ENCODE results near the gene HMGN5.

Gene HMGN5, protein sequence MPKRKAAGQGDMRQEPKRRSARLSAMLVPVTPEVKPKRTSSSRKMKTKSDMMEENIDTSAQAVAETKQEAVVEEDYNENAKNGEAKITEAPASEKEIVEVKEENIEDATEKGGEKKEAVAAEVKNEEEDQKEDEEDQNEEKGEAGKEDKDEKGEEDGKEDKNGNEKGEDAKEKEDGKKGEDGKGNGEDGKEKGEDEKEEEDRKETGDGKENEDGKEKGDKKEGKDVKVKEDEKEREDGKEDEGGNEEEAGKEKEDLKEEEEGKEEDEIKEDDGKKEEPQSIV

DNA sequence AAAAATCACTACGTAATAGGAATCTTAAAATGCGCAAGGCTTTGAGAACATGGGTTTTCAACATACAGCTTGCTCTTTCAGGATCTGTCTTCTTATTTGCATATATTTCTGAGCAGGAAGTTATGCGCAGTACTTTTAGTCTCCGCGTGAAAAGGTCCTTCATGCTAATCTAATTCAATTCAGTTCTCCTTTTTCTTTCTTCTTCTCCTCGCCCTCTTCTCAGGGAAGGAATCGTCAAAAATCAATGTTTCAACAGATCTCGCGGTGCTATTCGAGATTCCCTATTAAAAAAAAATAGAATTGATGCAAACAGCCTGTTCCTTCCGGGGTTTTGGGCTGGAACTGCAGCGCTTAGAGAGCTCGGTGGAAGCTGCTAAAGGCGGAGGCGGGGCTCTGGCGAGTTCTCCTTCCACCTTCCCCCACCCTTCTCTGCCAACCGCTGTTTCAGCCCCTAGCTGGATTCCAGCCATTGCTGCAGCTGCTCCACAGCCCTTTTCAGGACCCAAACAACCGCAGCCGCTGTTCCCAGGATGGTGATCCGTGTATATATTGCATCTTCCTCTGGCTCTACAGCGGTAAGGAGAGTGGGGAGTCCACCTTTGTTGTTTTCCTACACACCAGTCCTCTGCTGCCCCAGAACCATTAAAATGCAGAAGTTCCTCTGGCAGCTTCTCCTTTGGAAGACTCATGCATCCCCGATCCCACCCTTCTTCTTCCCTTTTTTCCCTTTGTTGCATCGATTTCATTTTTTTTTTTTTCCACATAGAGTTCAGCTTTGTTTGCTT lies at the start of gene HMGN5, which contains the start of gene SH3BGRL:
HMGN5 (minus strand) TSS at position 243 of the 785 bp plus-strand sequence. CDS start 80,364 bp downstream, outside the sequence.
SH3BGRL (plus strand) TSS at position 432 of the 785 bp plus-strand sequence; CDS start at position 531, 99 bp downstream.
- DNase-seq (ENCODE audit: low read depth), result peak; percentile 13

DNA sequence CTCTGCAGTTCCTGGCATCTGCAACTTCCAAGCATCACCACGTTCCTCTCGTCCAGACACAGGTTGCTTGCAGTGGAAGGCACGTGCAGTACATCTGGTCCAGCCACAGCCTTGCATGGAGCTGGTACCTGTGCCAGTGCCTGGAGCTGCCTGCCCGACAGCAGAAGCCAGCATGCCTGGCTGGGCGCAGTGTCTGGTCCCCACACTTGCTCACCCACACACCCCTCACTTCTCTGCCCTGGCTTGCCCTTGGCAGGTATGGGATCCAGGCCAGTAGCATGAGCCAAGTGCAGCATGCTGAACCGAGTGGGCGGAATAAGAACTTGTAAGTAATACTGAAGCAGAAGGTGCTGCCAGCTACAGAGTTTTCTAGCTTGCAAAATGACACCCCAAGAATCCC lies 40.0 kb upstream of the HMGN5 start:
- DNase-seq (ENCODE audit: low read depth), result no peak

DNA sequence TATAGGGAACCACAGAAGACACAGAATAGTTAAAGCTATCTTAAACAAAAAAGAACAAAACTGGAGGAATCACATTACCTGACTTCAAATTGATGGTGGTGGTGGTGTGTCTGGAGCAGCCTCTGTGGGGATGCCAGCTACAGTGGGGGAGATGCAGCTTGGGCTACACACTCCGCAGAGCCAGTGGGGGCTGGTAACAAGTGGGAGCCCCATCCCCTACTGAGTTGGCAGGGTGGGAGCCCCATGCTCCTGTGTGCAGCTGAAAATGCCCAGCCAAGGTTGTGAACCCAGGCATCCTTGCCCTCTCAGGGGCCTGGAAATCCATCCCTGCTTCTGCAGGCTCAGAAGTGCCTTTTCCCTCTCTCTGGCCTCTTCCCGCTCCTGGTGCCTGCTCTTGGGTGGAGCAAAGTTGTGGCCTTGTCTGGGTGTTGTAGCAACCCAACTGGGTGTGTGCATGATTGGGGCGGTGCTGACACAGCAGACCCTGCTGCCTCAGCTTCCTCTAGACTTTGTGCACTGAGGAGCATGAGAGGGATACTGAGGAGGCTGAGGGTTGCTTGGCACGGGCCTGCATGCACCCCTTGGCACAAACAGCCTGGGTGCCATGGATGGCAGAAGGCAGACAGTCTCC lies 39.1 kb upstream of the HMGN5 start:
- no peak for DNase-seq (ENCODE audit: low read depth)

DNA sequence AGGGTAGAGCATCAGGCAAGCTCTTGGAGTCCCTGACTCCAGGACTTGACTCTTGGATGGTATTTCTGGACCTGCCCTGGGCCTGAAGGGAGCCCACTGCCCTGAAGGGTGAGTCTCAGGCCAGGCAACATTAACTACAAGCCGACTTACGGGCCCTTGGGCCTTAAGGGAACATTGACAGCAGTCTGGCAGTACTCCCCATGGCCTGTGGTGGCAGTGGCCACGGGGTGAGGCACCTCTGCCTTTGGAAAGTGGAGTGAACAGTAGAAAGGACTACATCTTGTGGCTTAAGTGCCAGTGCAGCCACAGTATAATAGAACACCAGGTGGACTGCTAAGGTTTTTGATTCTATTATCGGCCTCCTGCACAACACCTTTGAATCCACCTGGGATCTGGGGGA lies 36.5 kb upstream of the HMGN5 start:
- no peak for DNase-seq (ENCODE audit: low read depth)

DNA sequence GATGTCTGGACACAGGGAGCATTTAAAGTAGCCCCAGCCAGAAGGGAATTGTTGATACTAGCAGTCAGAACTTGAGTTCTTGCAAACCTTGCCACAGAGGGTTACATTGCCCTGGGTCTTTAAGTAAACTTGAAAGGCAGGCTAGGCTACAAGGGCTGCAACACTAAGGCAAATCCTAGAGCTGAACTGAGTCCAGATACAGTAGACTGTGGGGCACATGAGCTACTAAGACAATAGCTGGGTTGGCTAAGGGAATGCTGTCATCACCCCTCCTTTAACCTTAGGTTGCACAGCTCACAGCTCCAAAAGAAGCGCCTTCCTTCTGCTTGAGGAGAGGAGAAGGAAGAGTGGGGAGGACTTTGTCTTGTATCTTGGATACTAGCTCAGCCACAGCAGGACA lies 35.8 kb upstream of the HMGN5 start:
- no peak for DNase-seq (ENCODE audit: low read depth)

DNA sequence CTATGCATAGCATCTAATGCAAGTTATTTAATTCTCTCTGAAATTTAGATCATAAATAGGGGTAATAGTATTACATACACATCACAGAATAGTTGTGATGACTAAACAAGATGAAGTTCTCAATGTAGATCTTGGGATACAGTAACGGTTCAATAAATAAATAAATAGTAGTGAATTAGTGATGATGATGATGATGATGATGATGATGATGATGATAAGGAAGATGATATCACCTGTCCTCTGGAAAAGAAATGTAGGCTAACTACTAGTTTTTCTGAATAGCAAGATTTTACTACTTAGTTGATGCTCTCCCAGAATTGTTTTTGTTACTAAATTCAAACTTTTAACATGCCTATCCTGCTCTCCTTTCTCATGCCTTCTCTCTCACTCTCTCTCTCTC lies 30.5 kb upstream of the HMGN5 start:
- DNase-seq (ENCODE audit: low read depth), result no peak

DNA sequence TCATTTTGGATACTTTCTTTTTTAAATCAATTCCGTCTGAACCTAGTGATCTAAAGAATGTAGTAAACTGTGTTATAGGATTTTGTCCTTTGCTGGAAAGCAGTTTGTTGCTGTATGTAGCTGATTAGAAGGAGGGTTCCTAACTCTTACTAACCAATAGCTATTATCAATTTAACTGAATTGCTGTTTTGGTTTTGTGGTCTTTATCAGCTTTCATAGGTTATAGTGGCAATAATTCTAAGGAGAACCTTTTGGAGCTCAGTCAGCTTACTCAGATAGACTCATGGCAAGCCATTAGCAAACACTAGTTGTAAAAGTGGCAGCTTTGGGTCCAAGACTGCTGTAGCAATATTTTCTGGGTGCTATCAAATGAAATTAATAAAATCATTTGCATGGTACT lies 29.8 kb upstream of the HMGN5 start:
- DNase-seq (ENCODE audit: low read depth), result no peak

DNA sequence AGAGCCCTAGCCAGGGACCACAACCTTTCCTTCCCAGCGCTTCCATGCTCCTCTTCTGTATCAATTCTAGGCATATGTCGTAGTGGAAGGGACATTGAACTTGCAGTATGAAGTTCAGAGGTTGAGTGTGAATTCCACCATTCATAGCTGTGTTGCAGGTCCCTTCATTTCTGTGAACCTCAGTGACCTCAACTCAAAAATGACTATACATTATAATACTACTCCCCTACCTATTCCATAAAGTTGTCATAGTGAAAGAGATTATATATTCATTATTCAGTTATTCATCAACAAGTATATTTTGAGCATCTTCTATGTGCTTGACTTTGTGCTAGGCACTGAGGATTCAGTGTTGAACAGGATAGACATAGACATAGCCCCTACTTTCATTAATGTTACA lies 28.2 kb upstream of the HMGN5 start:
- DNase-seq (ENCODE audit: low read depth), result no peak

DNA sequence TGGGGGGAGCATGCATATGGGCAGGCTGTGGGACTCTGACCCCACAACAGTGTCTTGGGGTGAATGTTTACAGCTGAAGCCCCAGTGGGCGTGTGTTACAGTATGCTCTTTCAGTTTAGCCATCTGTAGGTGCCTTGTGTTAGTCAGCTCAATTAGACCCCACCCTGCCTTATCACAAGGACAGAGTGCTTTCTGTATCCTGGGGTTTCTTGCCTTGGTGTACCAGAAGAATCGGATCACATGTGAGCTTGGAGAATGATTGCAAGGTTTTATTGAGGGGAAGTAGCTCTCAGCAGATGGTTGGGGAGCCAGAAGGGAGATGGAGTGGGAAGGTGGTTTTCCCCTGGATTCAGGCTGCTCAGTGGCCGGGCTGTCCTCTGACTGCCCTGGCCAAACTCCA lies 27.5 kb upstream of the HMGN5 start:
- no peak for DNase-seq (ENCODE audit: low read depth)

DNA sequence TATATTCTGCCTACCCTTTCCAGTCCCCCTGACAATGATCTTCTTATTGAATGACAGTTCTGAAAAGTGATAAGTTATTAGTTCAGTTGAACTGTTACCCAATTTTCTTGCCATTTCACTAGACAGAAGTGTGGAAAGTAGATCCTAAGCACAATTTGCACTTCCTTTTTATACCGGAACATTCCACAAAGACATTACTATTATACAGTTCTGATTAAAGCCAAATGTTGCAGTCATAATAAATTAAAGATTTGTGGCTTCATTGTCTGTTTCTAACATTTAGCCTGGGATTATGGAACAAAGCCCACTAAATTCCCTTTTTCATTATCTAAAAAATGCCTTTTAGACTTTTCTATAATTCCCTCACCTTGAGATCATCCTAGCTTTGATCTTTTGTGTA lies 14.0 kb upstream of the HMGN5 start:
- no peak for DNase-seq (ENCODE audit: low read depth)

DNA sequence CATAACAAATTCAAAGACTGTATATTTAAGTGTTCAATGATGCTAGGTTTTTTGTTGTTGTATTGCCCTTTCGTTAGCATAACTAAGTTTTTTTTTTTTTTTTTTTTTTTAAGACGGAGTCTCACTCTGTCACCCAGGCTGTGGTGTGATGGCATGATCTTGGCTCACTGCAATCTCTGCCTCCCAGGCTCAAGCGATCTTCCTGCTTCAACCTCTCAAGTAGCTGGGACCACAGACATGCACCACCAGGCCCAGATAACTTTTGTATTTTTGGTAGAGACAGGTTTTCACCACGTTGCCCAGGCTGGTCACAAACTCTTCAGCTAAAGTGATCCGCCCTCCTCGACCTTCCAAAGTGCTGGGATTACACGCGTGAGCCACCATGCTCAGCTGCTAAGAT lies 7.2 kb upstream of the HMGN5 start:
- DNase-seq (ENCODE audit: low read depth), result no peak

DNA sequence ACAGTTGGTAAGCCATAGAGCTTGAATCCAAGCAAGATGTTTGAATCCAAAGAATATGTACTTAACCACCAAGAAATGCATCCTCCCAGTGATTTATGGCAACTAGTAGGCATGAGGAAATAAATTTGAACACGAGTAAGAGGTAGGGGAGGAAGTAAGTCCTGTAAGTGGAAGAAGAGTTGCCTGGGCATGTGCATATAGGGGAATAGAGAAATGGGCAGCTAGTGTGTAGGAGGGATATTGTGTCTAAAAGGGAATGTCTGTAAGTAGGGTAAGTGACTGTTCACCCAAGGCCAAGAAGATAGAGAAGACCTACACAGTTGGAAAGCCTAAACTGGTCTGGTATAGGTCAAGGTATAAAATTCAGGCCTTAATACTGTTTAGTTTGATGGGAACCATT lies 4.8 kb upstream of the HMGN5 start:
- no peak for DNase-seq (ENCODE audit: low read depth)

DNA sequence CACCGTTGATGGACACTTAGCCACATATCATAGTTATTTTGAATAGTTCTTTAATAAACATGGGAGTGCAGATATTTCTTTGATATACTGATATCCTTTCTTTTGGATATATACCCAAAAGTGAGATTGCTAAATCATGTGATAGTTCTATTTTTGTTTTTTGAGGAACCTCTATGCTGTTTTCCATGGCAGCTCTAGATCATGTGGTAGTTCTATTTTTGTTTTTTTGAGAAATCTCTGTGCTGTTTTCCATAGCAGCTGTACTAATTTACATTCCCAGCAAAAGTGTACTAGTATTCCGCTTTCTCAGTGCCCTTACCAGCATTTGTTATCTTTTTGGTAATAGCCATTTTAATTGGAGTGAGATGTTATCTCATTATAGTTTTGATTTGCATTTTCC lies 3.8 kb upstream of the HMGN5 start:
- DNase-seq (ENCODE audit: low read depth), result no peak

DNA sequence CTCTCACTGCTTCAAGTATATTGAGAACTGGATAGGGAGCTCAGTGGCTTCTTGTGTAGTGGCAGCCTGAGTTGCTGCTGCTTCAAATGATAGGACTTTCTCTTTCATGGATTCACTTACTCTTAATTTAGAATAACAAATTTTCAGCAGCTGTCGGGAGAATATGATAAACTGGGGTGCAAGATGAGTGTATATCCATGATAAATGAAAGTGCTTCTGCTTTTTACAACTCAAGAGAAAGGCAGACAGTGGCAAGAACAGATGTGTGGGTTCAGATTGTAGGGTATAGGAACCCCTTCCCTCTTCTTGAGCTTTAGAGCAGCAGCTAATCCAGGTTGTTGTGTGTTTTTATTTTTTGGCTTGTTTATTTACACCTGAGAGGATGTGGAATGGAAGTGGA lies 1.2 kb upstream of the HMGN5 start:
- DNase-seq (ENCODE audit: low read depth), result no peak

DNA sequence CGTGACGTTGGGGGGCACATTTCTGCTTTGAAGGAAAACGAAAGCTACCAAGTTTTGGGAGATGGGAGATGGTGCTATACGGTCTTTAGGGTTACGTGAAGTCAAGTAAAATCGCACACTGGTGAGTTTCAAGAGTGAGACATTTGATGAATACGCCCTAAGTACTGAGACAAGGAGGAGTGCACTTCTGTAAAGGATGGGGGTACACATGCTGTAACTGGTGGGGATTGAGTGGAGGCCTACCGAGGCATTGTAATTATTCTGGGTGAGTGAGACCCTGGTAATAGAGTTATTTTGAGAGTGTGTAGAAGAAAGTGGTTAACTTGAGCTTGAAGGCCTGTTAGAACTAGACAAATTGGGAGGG lies 725 bp upstream of the HMGN5 start:
- DNase-seq (ENCODE audit: low read depth), result no peak

DNA sequence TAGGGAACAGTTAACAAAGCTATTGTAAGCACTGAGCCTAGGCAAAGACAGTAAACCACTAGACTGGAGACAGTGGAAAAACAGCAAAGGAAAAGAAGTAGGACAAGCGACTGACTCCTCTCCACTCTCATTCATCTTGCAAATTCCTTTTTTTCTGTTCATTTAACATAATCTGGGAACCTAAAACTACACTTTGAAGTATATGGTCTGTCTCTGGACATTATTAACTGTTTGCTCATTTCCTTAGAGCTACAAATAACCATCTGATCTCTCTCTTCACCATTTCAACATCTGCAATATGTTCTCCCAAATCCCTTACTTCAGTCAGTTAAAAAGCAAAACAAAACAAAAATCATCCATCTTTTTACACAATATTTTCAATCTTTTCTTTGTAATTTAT lies 642 bp downstream of the HMGN5 start:
- DNase-seq (ENCODE audit: low read depth), result no peak

DNA sequence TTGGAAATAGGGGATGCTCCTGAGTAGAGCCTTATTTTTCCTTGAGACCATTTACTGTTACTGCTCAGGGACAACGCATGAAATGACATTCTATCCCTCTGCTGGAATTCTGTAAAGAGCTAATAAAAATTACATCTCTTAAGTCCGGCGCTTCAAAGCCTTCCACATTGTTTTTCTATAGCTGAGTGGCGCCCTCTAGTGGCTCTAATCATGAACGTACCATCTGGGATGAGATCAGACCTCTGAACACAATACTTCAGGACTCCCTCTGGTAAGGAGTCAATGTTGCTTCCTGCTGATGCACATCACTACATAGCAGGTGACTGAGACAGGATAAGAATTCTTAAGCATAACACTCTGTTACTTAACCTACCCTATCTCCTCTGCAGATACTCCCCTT lies 6.0 kb downstream of the HMGN5 start:
- peak; percentile 5 for DNase-seq (ENCODE audit: low read depth)

DNA sequence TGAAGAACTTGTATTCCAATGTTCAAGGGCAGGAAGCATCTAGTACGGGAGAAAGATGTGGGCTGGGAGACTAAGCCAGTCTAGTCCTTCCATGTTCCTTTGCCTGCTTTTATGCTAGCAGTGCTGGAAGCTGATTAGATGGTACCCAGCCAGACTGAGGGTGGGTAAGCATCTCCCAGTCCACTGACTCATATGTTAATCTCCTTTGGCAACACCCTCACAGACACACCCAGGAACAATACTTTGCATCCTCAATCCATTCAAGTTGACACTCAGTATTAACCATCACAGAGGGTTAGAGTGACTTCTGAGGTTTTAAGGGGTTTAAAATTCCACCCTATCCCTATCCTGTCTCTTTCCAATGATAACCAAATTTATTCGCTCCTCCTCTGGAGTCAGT lies 6.5 kb downstream of the HMGN5 start:
- DNase-seq (ENCODE audit: low read depth), result no peak

DNA sequence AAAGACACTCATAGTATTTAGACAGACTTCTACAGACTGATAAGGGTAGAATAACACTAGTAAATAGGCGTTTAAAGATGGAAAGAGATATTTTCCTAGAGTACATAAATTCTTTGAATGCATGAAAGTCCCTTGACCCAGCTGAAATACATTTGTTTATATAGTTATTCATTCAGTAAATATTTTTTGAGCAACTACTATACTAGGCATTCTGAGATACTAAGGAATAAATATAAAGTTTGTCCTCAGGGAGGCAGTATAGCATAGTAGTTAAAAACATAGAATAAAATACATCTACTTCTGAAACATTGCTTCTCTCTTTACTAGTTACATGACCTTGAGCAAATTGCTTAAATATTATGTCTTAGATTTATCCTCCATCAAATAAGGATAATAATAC lies 27.4 kb downstream of the HMGN5 start:
- no peak for DNase-seq (ENCODE audit: low read depth)

DNA sequence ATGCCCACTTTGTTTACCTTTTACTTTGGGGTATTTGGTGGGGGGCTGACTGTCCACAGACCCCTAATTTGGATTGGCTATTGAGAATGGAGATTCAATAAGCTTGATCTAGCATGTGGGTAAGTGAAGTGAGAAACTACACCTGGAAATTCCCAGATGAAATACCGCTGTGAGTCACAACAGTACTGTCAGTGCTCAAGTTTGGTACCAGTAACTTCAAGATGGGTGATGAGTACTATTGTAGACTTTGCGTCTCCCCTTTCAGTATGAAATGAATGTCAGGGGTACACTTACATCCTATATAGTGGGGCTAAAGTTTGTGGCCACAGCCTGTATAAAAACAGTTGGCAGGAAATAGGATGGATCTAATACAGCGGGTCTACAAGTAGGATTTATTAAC lies 33.3 kb downstream of the HMGN5 start:
- DNase-seq (ENCODE audit: low read depth), result no peak

DNA sequence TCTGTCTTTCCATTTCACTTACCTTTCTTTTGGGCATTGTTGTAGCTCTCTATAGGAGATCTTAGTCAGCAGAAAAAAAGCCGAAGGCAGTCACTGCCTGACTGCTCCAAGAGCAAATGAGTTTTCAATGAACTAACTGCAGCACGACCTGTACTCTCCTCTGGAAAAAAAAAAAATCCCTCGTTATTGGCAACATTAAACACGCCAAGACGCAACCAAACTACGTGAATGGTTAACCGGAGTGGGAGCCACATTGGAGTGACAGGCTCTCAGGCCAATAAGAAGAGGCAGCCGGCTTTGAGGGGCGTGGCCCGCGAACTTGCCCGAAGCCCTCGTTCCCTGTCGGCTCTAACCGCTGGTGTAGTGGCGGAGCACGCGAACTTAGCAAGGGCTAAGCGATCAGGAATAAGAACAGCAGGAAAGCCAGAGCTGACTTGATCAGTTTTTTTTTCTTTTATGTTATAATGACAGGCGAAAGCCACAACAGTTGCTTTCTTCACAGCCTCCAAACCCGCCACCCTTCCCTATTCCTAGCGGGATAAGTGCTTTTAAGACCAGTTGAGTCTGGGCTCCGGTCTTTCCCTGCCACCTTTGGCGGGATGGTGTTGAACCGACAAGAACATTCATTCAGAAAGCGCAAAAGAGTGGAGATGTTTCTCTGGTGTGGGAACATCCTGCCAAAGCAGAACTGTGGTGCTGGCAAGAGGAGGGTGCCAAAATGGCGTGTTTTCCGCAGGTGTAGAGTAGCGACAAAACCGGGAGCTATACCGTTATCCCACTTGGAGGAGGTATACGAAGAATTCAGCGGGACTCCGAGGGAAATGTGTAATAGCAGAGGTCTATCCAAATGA lies 80.0 kb downstream of the HMGN5 start:
- DNase-seq (ENCODE audit: low read depth), result peak; percentile 56

DNA sequence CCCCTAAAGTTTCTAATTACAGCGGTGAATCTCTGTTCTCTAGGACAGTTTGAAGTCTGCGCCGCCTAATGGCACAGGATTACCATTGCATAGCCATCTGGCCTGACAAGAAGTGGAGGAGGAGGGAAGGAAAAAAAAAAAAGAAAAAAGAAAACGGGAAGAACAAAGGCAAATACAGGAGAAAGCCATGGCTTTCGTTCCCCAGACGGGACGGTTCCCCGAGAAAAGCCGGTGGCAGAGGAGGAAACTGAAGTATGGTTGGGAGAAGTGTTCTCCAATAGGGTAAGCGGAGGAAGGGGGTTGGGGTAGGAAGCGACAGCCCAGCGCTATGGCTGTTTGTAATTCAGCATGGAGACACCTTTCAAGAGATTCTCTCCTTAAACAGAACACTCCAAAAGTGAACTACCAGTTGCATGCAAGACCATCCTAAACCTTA lies 80.8 kb downstream of the HMGN5 start:
- DNase-seq (ENCODE audit: low read depth), result peak; percentile 0
